GM08714 (cell line): ENCODE results near the gene DNAH6.
"Not testable (repeated sequence)": the region's sequence is repeated elsewhere in the genome, so short reads cannot be mapped to it uniquely, and the experiment has no call there.

Source experiments
- H3K4me3 ChIP-seq: fragments of 200-500 bp; sonication (Bioruptor generic); 2 replicates; pipeline ENCODE4 v1.5.1; 2014; ENCODE audit warnings: mild to moderate bottlenecking, low read length, inconsistent platforms
- ZNF274 ChIP-seq: IDR thresholded peaks from 2 replicates; pipeline ENCODE4 v1.6.1; 2012; ENCODE audit warnings: mild to moderate bottlenecking, low read depth, low read length

Gene DNAH6

GRCh38 chr2:84537251-84537650 is 21.0 kb downstream of the DNAH6 start:
- no peak for TF ChIP-seq ZNF274
- no peak overlapping the region for H3K4me3 ChIP-seq

GRCh38 chr2:84539729-84540128 is 23.4 kb downstream of the DNAH6 start:
- no peak overlapping the region for H3K4me3 ChIP-seq
- no peak for TF ChIP-seq ZNF274

- TF ChIP-seq ZNF274 = no peak
- H3K4me3 ChIP-seq = no peak overlapping the region
These were observed 28.7 kb downstream of the DNAH6 start for GRCh38 chr2:84545005-84545404.

DNA sequence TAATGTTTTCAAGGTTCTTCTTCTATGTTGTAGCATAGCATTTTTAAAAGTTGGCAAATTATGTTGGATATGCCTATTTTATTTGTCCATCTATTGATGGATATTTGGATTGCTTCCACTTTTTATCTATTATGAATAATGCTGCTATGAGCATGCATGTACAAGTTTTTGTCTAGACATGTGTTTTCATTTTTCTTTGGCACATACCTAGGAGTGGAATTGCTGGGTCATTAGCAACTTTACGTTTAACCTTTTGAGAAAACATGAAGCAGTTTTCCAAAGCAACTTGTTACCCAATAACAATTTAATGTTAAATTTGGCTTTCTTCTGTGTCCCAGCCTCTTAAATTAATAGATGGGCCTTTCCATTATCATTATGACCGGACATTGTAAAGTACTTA is 30.3 kb downstream of the DNAH6 start:
- H3K4me3 ChIP-seq = no peak overlapping the region
- TF ChIP-seq ZNF274 = no peak

DNA sequence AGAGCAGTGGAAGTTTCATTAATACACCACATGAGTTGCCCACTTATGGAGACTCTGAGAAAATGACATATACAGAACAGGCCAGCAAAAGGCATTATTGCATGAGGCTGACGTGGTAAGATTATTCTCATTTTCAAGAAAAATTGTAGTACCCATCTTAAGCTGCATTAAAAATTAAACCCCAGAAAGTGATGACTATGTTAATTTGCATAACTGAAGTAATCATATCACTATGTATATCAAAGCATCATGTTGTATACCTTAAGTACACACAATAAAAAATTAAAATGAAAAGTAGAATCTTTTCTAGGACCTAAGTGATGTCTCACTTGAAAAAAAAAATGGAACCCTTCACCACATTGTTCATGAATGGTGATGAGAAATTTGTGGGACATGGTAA is 32.0 kb downstream of the DNAH6 start:
- no peak overlapping the region for H3K4me3 ChIP-seq
- no peak for TF ChIP-seq ZNF274

GRCh38 chr2:84550916-84551315 is 34.6 kb downstream of the DNAH6 start:
- H3K4me3 ChIP-seq = no peak overlapping the region
- TF ChIP-seq ZNF274 = no peak

GRCh38 chr2:84551526-84551925 is 35.2 kb downstream of the DNAH6 start:
- H3K4me3 ChIP-seq = not testable (repeated sequence)

GRCh38 chr2:84556190-84556589 is 39.9 kb downstream of the DNAH6 start:
- TF ChIP-seq ZNF274 = no peak
- H3K4me3 ChIP-seq = no peak overlapping the region

GRCh38 chr2:84559838-84560237 is 43.5 kb downstream of the DNAH6 start:
- no peak for TF ChIP-seq ZNF274
- H3K4me3 ChIP-seq = no peak overlapping the region

DNA sequence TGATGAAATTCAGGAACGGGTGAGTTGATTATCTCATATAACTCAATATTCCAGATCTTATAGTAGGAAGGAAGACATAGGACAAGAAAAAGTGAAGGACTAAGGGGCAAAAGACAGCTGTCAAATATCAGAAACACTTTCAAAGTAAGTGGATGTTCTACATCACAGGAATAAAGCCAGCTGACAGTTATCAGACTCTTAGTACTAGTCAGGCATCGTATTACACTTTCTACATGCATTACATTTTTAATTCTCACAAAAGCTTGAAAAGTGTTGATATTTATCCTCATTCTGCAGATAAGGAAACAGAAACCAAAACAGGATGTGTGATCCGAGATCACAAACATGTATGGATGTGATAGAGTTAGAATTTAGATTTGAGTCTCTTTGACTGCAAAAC is 63.4 kb downstream of the DNAH6 start:
- TF ChIP-seq ZNF274 = no peak
- H3K4me3 ChIP-seq = no peak overlapping the region

- TF ChIP-seq ZNF274 = no peak
These were observed 87.6 kb downstream of the DNAH6 start for GRCh38 chr2:84603911-84604310.

DNA sequence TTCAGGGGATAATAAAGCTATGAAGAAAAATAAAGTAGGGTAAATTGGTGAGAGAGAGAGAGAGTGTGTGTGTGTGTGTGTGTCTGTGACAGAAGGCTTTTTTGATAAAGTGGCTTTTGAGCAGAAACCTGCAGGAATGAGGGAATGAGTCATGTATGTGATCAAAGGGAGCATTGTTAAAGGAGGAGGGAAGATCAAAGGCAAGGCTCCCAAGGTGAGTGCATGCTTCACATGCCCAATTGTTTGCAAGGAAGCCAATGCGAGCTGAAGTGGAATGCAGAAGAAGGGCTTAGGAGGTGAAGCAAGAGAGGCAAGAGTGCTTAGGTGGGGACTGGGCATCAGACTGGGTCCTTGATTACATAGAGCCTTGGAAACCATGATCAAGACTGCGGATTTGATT is 96.8 kb downstream of the DNAH6 start:
- no peak overlapping the region for H3K4me3 ChIP-seq
- no peak for TF ChIP-seq ZNF274

More at GRCh38 chr2:84603911-84604310, 87.6 kb downstream of the DNAH6 start:
- H3K4me3 ChIP-seq = no peak overlapping the region

DNA sequence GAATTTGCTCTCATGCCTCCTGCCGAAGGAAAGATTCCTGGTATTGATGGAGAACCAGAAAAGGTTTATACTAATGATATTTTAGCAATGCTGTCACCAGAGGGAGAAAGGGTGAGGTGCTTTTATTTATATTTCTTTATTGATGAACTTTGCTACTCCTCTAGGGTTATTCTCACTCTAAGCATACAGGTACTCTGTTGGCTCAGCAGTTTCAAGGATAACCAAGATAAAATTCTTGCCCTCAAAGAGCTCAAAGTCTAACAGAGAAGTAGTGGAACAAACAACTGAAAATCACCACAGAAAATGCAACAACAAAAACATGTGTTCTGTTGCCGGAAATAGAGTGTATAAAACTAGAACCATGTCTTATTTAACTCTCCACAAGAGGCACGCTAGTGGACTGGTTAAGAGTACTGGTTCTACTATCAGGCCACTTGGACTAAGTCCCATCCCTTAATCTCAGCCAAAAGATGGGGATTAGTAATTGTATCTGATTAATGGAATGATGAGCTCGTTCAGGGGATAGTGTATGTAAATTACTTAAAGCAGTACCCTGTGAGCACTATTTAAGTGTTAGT is 103.6 kb downstream of the DNAH6 start:
- no peak for TF ChIP-seq ZNF274
- no peak overlapping the region for H3K4me3 ChIP-seq

DNA sequence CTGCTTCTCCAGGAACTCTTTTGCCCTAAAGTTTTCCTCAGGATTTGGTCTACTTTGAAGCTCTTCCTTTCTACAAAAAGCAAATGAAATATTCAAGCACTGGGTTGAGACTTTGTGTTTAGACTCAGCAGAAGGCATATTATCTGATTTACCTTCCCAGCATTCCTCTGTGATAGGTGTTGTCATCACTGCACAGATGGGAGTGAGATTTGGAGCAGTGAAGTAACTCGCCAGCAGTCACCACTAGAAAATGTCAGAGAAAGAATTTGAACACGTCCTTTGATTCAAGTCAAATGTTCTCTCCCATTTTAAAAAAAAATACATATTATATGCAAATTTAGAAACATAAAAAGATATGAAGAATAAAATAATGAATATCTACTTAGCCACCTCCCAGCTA is 112.2 kb downstream of the DNAH6 start:
- TF ChIP-seq ZNF274 = no peak
- no peak overlapping the region for H3K4me3 ChIP-seq

DNA sequence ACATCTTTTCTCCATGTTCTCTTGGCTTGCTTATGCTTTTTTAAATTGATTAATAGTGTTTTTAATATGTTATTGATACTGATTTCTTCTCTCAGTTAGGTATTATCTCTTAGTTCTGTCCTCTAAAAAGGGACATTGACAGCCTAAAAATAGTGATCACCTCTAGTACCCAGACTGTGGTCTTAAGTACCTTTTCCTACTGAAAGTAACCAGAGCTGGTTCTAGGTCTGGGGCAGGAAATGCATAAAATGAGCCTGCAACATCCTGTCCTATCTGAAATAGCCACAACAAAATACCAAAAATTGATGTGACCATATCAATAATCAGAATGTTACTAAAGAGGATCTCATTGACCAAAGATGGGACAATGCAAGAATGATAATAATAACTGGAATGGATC is 113.3 kb downstream of the DNAH6 start:
- TF ChIP-seq ZNF274 = no peak
- H3K4me3 ChIP-seq = no peak overlapping the region

DNA sequence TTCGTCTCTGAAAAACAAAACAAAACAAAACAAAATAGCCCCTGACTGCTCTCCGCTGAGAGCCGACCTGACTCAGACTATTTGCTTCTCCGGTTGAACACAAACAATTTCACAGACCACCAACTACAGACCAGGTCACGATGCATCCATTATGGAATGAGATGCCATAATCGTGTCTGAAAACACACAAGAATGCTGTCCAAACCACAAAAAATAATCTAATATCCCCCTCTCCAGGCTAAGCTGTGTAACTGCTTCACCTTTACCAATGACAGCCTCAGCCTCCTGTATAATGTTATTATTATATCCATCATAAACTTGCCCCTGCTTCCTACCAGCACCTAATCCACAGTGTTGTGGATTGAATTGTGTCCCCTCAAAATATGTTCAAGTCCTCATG is 114.7 kb downstream of the DNAH6 start:
- TF ChIP-seq ZNF274 = no peak
- no peak overlapping the region for H3K4me3 ChIP-seq
